ENCODE results near the gene POLR1G.
"Not testable (repeated sequence)": the region's sequence is repeated elsewhere in the genome, so short reads cannot be mapped to it uniquely, and the experiment has no call there.

POLR1G gene

GRCh38 chr19:45401815-45402214, 4.6 kb upstream of the POLR1G start:
- DNase-seq, result no peak

DNA sequence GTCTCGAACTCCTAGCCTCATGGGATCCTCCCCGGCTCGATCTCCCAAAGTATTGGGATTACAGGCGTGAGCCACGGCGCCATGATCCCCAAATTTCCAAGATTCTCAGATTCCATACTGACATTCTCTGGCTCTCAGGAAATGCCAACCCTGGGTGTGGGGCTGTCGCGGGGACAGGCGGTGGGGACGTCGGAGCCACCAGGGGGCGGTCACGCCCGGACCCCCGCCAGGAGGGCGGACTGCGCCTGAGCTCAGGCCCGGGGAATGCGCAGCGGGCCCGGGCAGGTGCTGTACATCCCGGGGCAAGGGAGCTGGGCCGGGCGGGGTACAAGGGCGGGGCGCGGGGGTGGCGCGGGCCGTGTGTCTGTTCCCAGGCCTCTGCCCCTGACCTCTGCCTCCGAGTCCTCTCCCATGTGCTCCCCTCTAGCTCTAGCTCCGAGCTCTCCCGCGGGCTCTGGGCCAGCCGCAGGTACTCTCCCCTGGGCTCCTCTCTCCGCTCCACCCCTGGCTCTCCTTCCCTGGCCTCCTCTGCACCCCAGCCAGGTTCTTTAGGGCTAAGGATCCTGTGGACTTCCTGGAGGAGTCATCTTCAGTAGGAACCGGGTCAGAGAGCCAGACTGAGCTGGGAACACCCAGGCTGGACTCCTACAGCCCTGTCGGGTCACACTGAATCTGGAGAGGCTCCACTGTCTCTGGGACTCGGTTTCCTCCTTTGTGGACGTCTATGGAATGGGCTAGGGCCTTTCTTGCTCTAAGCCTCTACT, 4.0 kb upstream of the POLR1G start:
- DNase-seq, result no peak

- no peak for DNase-seq
These were observed 3.2 kb upstream of the POLR1G start for GRCh38 chr19:45403272-45403671.

- DNase-seq, result no peak
These were observed 2.5 kb upstream of the POLR1G start for GRCh38 chr19:45403781-45404556.

DNA sequence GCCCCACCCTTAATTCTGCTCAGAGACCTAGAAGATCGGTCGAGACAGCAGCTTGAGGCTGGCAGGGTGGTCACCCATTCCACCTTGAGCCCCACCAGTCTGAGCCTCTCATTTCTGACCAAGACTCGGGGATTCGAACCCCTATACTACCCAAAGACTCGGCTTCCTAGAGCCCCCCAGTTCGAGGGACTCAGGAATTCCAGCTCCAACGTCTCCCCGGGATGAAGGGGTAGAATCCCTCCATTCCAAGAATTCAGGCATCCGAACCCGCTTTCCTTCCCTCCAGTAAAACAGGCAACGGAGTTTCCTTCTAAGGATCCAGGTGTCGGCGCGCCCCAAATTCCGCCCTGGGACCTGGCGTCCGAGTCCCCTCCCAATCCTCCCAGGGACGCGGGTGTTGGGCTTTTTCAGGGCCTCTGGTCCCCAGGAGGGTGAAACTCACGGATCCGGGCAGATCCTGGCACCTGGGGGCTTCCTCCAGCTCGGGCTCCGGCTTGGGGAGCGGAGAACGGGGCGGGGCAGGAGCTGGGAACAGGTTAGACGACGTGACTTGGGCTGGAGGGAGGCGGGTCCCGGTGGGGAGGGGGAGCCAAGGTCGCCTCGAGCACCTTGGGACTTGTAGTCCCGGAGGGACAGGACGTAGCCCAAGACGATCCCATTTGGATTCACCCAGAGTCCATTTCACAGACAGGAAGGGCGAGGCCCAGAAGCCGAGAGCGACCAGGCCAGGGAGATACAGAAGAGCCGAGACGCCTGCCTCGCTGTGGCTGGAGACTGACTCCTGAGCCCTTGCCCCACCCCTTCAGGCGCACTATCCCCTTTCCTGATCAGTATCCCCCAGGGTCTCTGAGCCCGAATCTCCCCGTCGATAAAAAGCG, 1.6 kb upstream of the POLR1G start, which contains the start of gene PPP1R13L:
TSS of gene PPP1R13L (minus strand) at position 513 of the 878 bp plus-strand sequence. CDS start 6,751 bp downstream, outside the sequence.
- peak; percentile 47 for DNase-seq

DNA sequence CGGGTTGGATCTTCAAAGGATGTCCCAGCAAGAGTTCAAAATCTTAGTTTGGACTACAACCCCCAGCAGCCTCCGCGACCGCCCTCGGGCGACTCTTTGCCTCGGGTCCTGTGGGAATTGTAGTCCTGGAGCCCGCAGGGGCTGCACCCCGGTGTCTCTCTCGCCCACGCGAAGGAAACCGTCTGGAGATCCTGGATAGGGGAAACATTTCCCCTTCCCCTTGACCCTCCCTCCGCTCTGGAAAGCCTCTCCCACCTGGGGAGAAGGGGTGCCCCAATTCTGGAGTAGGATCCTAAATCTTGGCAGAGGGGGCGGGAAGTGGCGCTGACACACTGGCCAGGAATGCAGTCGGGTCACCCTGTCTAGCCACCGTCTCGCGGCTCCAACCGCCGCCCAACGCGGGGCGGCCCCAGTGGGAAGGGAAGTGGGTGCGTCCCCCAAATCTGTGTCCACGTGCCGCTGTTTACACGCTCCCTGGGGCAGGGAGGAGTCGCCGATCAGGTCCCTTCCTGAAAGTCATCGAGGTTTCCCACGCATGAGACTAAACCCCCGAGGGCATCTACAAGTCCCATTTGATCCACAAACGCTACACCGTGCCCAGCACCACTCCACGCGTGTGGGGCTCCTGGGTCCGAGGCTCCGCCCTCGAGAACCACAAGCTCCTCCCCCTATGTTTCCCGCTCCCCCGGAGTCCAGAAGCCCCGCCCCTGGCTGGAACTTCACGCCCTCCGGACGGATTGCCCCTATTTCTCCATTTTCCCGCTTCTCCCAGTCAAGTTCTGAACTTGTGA, 814 bp upstream of the POLR1G start:
- DNase-seq, result peak; percentile 89

DNA sequence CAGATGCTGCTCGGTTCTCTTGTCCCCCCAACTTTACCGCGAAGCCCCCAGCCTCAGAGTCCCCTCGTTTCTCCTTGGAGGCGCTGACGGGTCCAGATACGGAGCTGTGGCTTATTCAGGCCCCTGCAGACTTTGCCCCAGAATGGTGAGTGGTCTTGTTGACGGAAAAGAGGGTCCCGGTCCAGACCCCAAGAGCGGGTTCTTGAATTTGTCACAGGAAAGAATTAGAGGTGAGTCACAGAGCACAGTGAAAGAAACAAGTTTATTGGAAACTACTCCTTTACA, 589 bp downstream of the POLR1G start:
- no peak for DNase-seq

DNA sequence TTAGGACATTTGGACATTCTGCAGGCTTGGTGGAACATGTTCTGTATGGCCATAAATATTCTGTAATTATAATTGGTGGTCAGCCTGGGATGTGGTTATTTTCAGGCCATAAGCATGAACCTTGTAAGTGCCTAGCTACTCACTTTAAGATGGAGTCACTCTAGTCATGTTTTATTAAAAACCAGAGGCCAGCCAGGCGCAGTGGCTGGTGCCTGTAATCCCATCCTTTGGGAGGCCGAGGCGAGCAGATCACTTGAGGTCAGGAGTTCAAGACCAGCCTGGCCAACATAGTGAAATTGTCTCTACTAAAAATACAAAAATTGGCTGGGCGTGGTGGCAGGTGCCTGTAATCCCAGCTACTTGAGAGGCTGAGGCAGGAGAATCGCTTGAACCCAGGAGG, 1.1 kb downstream of the POLR1G start:
- not testable (repeated sequence) for DNase-seq

- no peak for DNase-seq
These were observed 1.7 kb downstream of the POLR1G start for GRCh38 chr19:45408121-45408520.

DNA sequence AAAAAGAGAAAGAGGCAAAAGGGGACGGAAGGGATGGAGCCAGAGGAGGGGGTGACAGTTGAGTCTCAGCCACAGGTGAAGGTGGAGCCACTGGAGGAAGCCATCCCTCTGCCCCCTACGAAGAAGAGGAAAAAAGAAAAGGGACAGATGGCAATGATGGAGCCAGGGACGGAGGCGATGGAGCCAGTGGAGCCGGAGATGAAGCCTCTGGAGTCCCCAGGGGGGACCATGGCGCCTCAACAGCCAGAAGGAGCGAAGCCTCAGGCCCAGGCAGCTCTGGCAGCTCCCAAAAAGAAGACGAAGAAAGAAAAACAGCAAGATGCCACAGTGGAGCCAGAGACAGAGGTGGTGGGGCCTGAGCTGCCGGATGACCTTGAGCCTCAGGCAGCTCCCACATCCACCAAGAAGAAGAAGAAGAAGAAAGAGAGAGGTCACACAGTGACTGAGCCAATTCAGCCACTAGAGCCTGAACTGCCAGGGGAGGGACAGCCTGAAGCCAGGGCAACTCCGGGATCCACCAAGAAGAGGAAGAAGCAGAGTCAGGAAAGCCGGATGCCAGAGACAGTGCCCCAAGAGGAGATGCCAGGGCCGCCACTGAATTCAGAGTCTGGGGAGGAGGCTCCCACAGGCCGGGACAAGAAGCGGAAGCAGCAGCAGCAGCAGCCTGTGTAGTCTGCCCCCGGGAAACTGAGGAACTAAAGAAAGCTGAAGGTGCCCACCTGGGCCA, 2.5 kb downstream of the POLR1G start:
- DNase-seq, result no peak

GRCh38 chr19:45409557-45409920, 3.1 kb downstream of the POLR1G start:
- no peak for DNase-seq

DNA sequence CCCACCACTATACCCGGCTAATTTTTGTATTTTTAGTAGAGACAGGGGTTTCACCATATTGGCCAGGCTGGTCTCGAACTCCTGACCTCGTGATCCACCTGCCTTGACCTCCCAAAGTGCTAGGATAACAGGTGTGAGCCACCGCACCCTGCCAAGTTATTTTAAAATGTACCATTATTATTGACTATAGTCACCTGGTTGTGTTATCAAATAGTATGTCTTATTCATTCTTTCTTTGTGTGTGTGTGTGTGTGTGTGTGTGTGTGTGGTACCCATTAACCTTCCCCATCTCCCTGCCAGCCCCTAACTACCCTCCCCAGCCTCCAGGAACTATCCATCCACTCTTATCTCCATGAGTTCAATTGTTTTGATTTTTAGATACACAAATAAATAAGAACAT, 3.9 kb downstream of the POLR1G start:
- not testable (repeated sequence) for DNase-seq

- DNase-seq, result no peak
These were observed 7.1 kb downstream of the POLR1G start for GRCh38 chr19:45413497-45413896.

GRCh38 chr19:45414468-45414867, 8.0 kb downstream of the POLR1G start:
- DNase-seq, result no peak

GRCh38 chr19:45417151-45417550, 10.7 kb downstream of the POLR1G start:
- DNase-seq, result no peak

DNA sequence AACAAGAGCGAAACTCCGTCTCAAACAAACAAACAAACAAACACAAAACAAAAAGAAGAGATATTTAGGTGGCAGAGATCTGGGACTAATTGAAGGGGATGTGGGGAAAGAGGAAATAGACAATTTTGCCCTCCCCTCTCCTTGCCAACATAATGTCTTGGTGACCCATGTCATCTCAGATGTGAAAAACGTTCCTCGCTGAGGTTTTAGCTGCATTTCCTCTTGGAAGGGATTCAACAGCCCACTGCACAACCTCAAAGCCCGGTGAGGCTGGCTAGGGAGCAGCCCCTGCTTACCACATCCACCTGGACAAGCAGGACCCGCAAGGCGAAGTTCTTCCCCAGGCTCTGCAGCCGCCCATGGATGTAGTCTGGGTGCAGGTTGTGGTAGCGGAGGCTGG, 12.4 kb downstream of the POLR1G start:
- DNase-seq, result no peak

- DNase-seq, result peak; percentile 57
These were observed 13.0 kb downstream of the POLR1G start for GRCh38 chr19:45419396-45419795.

GRCh38 chr19:45419895-45420294, 13.5 kb downstream of the POLR1G start:
- DNase-seq, result no peak

- DNase-seq, result no peak
These were observed 13.9 kb downstream of the POLR1G start for GRCh38 chr19:45420356-45420755.

GRCh38 chr19:45420871-45421270, 14.4 kb downstream of the POLR1G start:
- no peak for DNase-seq

- DNase-seq, result no peak
These were observed 15.6 kb downstream of the POLR1G start for GRCh38 chr19:45421947-45422498.
